Stimulated activated CD8-positive, alpha-beta memory T cell treated with anti-CD3 and anti-CD28 coated beads, Interleukin-7, amount 100 ng/mL, for 1 hour (primary cell): ENCODE measurements around the gene HID1.
"Not testable (repeated sequence)": the region's sequence is repeated elsewhere in the genome, so short reads cannot be mapped to it uniquely, and the experiment has no call there.

ENCODE experiments used
- DNase-seq, 2 donors: peaks; one replicate each; pipeline ENCODE4 v3.0.0-alpha.2; 2020; ENCODE audit warnings: low read depth in 2 of 2

Gene HID1

DNA sequence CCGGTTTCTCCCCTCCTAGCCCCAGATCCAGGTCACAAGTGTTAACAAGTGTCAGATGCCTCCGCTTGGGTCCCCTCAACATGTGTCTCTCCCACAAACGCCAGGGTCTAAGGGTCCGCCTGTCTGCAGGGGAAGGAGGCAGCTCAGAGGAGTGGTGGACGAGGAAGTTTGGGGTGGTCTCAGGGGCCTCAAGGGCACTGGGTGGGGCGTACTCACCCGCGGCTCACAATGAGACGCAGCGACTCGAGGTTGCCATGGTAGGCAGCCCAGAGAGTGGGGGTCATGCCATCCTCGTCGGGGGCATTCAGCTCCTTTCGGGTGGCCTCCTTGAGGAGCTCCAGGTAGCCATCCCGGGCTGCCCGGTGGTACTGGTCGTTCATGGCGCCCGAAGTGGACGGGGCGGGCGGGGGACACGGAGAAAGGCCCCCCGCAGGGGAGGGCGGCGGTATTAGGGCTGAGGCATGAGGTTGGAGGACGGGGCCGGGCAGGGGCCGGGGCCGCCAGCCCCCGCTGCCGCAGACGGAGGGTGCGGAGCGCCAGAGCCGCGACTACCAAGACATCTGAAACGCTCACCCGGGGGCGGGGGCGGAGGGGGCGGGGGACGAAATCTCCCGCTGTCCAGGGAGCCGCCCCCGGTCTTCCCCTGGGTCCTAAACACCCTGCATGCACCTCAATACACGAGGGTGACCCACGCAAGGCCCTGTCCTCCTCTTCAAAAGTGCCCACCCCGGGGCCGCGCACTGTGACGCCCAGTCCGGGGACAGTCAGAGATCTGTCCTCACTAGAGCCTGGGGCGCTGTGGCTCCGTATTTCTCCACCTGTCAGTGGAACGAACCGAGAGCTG is 49.6 kb downstream of the HID1 start, which contains the start of gene USH1G:
Gene USH1G (minus strand): TSS at position 562 of the 844 bp plus-strand sequence. CDS start 182 bp downstream, at position 380.
- DNase-seq = no peak

DNA sequence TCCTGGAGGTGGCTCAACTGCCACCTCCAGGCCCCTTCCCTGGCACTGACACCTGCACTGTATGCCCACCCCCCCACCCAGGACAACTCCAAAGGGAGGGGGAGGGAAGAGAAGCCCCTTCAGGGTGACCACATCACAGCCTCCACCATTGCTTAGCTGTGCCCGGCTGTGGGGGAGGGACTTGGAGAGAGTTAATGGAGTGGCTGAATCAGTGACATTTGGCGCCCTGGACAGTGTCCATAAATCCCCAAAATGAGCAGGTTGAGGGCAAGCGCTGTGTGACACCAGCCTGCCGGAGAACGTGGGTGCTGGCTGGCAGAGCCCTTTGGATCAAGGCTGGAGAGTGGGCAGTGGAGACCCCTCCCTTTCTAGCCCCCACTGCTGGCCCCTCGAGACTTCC is 50.4 kb downstream of the HID1 start:
- no peak for DNase-seq

DNA sequence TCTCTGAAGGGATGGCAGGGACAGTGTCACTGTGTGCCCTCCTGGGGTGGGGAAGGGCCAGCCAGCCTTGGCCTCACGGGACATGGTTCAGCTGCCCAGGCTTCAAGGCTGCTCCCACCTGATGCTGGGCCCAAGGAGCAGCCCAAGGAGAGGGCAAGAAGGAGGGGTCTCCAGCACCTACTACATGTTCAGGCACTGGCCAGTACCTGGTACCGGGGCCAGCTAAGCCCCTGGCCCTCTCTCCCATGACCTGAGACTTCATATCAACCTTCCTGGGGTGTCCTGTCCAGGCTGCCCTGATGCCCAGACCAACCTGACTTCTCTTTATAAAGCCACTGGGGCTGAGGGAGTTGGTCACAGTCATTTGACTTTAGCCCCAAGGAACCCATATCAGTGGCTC is 50.8 kb downstream of the HID1 start:
- no peak for DNase-seq

DNA sequence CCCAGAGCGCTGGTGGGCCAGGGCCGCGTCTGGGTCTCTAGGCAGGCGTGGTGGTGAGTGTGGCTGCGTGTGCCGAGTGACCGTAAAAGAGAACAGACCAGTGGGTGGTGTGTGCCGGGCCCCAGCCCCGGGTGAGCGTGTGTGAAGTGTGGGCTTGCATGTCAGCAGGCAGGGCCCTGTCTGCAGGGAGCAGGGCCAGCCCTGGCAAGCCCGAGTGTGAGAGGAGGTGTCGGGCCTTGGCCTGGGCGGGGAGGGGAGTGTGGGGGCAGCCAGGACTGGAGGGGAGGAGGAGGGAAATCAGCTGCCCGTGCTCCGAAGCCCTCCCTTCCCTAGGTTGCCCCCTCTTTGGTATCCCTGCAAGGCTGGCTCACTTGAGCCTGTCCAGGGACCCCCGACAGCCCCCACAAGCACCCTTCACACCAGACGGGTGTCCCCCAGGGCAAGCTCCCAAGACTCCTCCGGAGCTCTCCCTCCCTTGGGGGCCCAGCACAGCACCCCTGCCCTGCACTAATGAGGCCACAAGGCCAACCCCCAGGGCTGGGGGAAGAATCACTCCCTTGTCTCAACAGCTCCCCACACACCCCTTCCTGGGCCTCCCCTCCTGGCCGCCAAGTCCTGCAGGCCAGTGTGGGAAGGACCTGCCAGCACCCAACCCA is 51.4 kb downstream of the HID1 start:
- no peak for DNase-seq

DNA sequence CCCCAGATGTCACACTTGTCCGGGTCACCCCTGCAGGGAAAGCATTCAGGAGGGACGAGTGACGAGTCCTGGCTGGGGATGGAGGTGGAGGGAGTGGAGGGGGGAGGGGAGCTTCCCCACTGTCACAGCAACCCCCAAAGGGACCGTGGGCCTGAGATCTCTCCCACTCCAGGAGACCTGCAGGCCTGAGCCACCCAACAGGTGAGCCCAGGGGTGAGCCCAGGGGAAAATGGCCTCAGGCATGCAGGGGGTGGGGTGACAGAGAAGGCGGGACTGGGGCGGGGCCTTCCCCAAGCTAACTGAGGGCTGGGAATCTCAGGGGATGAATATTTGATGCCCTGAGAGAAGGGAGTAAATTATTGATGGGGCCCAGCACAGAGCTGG is 51.9 kb downstream of the HID1 start:
- no peak for DNase-seq

DNA sequence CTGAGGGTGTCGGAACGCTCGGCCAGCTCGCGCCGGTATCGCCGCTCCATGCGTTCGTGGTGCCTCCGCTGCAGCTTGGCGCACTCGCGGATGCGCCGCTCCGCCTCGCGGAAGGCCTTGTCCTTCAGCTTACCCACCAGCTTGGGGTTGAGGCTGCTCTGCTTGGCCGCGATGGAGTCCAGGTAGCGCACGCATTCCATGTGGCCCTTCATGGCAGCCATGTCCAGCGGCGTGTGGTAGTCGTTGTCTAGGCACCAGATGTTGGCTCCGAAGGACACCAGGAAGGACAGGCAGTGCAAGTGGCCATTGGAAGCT is 52.3 kb downstream of the HID1 start:
- no peak for DNase-seq

DNA sequence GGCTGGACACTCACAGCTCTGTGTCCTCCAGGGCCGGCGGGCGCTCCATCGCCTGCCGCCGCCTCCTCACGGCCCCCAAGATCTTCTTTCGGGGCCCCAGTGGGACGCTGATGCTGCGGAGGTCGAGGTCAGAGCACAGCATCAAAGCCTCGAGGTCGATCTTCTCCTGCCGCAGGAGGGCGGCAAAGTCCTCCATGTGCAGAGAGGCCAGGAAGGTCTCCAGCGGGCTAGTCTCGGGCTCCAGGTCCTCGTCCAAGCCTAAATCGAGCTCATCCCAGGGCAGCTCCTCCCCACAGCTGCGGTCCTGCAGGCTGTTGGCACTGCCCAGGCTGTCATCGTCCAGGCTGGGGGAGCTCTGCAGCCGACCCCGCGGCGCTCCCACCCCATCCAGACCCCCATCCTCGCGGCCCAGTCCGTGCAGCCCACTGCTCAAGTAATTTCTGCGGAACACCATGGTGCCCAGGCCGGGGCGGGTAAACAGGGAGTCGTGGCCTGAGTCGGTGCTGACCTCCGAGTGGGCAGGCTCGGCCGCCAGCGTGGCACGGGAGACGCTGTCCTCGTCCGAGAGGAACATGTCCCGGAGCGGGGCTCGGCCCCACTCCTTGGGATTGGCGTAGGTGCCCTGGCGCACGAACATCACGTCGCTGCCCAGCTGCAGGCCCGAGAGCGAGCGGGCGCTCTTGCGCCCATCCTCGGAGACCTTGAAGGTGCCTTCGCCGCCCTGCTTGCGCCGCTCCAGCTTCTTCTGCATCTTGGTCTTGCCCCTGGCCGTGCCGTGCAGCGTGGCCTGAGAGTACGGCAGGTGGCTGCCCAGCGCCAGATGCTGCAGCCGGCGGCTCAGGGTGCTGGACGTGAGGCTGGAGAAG is 52.9 kb downstream of the HID1 start:
- DNase-seq = no peak

DNA sequence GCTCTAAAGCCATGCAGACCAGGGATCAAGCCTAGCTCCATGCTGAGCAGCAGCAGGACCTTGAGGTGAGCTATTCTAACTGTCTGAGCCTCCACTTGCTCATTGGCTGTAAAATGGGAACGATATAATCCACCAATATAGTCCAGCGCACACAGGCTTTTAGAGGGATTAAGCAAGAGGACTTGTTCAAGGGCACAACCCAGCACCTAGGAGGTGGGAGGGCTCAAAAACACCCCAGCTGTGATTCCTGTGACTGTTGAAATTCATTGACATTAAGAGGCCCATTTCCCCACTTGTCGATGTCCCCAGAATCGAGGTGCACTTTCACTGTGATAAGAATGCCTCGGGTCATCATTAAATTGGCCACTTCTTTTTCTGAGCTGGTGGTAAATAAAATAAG is 53.7 kb downstream of the HID1 start:
- no peak for DNase-seq

DNA sequence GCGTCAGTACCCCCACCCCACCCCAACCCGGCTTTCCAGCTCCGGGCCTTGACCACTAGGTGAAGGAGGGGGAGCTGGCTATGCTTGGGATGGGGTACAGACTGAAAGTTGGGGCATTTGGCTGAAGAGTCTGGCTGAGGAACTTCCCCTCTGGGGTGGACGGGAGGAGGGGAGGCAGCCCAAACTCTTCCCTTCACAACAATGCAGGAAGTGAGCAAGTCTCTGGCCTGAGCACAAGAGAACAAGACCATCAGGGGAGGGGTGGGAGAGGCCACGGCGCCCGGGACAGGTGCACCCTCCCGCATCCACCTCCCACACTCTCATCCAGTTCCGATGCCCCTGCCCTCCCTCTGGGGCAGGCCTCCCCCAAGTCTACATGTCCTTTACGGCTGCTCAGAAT is 55.1 kb downstream of the HID1 start:
- no peak for DNase-seq

DNA sequence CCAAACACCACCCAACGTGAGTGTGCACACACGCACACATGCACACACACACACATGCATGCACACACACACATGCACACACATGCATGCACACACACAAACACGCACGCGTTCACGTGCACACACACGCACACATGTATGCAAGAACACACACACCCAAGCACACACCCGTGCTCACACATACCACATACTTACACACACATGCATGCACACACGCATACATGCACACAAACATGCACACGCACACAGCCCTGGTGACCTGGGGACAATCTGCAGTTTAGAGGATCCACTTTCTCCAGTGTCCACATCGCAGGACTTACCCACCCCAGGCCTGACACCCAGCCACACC is 55.7 kb downstream of the HID1 start:
- no peak for DNase-seq

DNA sequence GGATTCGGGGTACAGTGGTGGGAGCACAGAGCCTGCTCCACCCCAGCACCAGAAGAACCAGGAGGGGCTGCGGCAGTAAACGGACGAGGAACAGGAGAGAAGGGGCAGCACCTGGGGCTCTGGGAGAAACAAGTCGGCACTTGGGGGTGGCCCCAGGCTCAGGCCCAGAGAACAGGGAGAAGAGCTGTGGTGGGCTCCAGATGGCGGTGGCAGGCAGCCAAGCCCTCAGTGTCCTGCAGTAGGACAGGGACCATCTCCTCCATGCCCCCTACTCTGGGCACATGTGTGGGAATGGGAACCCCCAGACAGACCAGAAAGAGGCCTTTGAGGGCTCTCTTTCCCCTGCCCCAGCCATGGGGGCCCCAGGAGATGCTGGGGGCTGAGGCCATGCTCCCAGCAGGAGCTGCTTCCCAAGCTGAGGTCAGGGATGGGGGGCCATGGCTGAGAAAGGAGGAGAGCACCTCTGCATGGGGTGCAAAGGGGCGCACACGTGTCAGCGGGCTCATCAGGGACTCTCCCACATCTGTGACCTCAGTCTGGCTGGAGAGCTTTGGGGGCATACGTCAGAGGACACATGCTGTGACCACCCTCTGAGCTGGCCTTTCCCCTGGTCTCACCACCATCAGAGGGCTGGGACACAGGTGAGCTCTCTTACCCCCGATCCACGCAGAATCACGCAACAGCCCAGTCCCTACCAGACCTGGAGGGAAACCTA is 56.3 kb downstream of the HID1 start:
- DNase-seq = no peak

DNA sequence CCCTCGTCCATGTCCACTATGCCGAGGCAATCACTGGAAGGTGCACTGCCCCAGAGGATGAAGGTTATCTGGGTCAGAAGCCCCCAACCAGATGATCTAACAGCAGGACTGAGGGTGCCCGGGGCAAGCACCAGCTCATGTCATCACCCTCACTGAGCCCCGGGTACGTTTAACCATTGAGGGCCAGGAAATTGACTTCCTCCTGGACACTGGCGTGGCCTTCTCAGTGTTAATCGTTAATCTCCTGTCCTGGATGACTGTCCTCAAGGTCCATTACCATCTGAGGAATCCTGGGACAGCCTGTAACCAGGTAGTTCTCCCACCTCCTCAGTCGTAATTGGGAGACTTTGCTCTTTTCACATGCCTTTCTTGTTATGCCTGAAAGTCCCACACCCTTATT is 61.1 kb downstream of the HID1 start:
- DNase-seq = not testable (repeated sequence)

DNA sequence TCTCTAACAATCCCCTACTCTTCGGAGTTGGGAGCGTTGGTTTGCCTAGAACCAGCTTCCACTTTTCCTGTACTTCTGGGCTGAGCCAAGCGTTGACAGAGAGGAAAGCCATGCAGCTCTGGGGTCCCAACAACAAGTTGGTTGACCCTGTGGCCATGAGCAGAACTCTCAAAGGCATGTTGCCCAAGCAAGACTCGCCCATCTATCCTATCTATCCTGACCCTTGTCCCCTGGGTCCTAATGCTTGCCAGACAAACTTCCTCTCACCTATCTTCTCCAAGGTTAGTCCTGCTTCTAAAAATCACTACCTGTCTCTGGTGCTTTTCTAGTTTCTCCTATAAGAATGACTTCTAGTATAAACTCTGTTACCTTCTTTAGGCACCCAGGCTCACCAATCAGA is 63.5 kb downstream of the HID1 start:
- DNase-seq = not testable (repeated sequence)

DNA sequence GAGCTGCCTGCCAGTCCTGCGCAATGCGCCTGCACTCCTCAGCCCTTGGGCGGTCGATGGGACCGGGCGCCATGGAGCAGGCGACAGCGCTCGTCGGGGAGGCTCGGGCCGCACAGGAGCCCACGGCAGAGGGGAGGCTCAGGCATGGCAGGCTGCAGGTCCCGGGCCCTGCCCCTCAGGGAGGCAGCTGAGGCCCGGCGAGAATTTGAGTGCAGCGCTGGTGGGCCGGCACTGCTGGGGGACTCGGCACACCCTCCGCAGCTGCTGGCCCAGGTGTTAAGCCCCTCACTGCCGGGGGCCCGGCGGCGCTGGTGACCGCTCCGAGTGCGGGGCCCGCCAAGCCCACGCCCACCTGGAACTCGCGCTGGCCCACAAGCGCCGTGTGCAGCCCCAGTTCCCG is 65.5 kb downstream of the HID1 start:
- DNase-seq = no peak

DNA sequence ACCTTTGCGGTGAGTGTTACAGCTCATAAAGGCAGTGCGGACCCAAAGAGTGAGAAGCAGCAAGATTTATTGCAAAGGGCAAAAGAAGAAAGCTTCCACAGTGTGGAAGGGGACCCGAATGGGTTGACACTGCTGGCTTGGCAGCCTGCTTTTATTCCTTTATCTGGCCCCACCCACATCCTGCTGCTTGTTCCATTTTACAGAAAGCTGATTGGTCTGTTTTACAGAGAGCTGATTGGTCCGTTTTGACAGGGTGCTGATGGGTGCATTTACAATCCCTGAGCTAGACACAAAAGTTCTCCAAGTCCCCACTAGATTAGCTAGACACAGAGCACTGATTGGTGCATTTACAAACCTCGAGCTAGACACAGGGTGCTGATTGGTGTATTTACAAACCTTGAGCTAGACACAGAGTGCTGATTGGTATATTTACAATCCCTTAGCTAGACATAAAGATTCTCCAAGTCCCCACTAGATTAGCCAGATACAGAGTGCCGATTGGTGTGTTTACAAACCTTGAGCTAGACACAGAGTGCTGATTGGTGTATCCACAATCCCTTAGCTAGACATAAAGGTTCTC is 66.3 kb downstream of the HID1 start:
- DNase-seq = not testable (repeated sequence)

DNA sequence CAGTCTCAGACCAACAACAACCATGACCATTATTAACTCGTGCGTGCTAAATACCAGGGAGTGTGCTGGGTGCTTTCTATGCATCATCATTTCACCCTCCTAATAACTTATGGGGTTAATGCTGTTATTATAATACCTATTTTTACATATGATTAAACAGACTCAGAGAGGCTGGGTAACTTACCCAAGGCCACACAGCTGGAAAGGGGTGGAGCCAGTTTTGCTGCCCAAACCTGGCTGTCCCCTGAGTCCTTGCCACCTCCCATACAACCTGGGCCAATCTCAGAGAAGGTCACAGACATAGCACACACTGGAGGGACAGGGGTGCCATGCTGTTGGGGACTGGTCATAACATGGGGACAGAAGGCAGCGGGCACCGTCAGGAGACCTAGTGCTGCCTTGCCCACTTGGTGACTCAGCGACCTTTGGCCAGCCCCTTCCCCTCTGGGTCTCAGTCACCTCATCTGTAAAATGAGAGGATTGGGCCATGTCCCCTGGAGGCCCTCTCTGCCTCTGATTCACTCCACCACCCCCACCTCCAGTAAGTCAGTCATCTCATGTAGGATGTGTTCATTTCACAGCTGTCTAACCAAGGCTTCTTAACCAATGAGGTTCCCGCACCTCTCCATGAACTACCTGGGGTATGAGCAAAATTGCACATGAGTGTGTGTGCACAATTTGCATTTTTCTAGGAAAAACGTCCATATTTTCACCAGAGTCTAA is 67.7 kb downstream of the HID1 start:
- no peak for DNase-seq

DNA sequence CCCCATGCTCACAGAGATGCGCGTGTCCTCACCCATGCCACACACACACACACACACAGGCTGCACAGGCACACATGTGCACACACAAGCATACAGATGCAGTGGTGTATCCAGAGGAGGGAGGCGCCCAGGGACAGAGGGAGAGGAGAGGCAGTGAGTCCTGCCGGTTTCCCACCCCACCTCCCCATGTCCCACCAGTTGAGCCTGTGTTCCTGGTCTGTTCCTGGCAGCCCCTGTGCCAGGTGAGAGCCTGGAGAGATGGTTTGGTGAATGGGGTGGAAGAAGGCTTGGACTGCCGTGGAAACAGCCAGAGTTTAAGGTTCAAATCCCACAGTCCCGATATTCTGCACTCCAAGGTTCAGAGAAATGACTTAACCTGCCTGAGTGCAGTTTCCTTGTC is 68.9 kb downstream of the HID1 start:
- DNase-seq = no peak

DNA sequence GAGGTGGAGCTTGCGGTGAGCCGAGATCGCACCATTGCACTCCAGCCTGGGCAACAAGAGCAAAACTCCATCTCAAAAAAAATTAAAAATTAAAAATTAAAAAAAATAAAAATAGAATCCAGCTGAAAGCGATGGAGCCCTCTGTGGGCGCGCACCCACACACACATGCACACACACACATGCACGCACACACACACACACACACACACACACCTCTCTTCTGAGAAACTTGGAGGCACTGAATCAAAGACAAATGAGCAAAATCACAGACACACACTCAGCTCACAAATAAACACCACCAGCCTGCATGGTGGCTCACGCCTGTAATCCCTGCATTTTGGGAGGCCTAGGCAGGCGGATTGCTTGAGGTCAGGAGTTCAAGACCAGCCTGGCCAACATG is 69.5 kb downstream of the HID1 start:
- DNase-seq = no peak

DNA sequence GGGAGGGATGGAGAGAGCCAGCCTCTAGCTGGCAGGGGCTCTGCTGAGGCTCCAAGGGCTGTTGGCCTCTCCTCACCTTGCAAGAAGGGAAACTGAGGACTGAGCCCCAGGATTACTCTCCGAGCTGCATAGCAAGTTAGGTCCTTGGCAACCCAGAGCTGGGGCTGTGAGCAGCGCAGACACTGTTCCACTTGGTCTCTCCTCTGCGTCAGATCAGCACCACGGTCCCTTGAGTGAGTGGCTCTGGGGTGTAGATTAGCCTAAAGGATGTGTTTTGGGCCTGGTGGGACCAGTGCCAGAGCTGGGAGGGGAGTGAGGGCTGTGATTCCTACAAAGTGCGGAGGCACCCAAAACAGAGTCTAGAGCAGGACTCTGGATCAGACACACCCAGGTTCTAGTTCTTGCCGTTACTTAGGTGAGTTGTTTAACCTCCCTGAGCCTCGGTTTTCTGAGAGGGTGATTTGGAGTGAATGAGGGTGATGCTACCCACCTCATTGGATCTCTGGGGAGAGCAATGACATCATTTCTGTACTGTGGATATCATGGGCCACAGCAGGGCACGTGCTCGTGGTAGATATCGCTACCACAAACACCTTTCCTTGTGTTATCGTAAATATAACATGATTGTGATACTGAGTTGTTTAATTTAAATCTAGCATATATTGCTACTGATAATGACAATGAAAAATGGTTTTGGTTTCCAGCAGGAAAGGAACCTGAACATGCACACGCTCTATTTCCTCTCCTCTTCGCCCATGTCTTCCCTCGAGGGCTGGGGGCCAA is 71.0 kb downstream of the HID1 start:
- no peak for DNase-seq
